ENCODE measurements around the gene MTMR12. TPM values are rescaled to one million over a fixed set of nuclear protein-coding genes. Genes with fewer than 3 reads are reported as not detected.

MTMR12 gene
- total and polyA plus RNA-seq, 11 donors: 3.4 to 28.7 (median 19.4) TPM

GRCh38 chr5:32352685-32353084 lies 39.9 kb upstream of the MTMR12 start:
- H3K27me3 ChIP-seq: no peaks in the 10 kb centered on the region
- 87 to 97% (median 91%) methylated on average over 8 of the region's 8 CpGs for WGBS, 4 donors
- no peak overlapping the region for H3K27ac ChIP-seq
- TF ChIP-seq POLR2A (IDR thresholded peaks at IDR 0.05): no peak
- TF ChIP-seq CTCF (IDR thresholded peaks at IDR 0.05): no peak
- H3K36me3 ChIP-seq: peaks cover 0 to 45% (median 37%) of the 10 kb centered on the region in 9 donors
- ATAC-seq: peak in 1 of 4 donors; percentile 55
- no peak overlapping the region for H3K4me3 ChIP-seq
- no peak for DNase-seq
- peaks cover 0 to 5% (median 0%) of the 10 kb centered on the region in 12 donors for H3K4me1 ChIP-seq
- intact Hi-C loops (cut with DNase I): no loop called here
- no peaks in the 10 kb centered on the region for H3K9me3 ChIP-seq

GRCh38 chr5:32346869-32347268 lies 34.1 kb upstream of the MTMR12 start:
- intact Hi-C loops (cut with DNase I): no loop called here
- Histone ChIP-seq H3K36me3 (no peaks in the 10 kb centered on the region), H3K9me3 (no peaks in the 10 kb centered on the region)

GRCh38 chr5:32343058-32343672 lies 30.4 kb upstream of the MTMR12 start:
- WGBS, 4 donors: 86 to 97% (median 93%) methylated on average over 2 of the region's 2 CpGs
- Histone ChIP-seq H3K4me1 (no peaks in the 10 kb centered on the region), H3K9me3 (peaks cover 0 to 31% (median 11%) of the 10 kb centered on the region in 12 donors), H3K36me3 (no peaks in the 10 kb centered on the region), H3K4me3 (no peak overlapping the region), H3K27ac (no peak overlapping the region), H3K27me3 (no peaks in the 10 kb centered on the region)
- no peak for ATAC-seq
- intact Hi-C loops (cut with DNase I): no loop called here
- no peak for DNase-seq
- TF ChIP-seq POLR2A (IDR thresholded peaks at IDR 0.05) (no peak), CTCF (IDR thresholded peaks at IDR 0.05) (no peak)

More at GRCh38 chr5:32346869-32347268, 34.1 kb upstream of the MTMR12 start:
- Histone ChIP-seq H3K4me1 (no peaks in the 10 kb centered on the region), H3K27ac (no peak overlapping the region), H3K27me3 (no peaks in the 10 kb centered on the region), H3K4me3 (no peak overlapping the region)
- DNase-seq: no peak
- no peak for ATAC-seq
- TF ChIP-seq POLR2A (IDR thresholded peaks at IDR 0.05) (no peak), CTCF (IDR thresholded peaks at IDR 0.05) (no peak)
- 71 to 99% (median 97%) methylated on average over 2 of the region's 2 CpGs for WGBS, 4 donors

- H3K4me1 ChIP-seq: no peaks in the 10 kb centered on the region
These were observed 29.9 kb upstream of the MTMR12 start for GRCh38 chr5:32342656-32343055.

More at GRCh38 chr5:32342656-32343055, 29.9 kb upstream of the MTMR12 start:
- no peak overlapping the region for H3K27ac ChIP-seq
- 60 to 88% (median 64%) methylated on average over 4 of the region's 4 CpGs for WGBS, 4 donors
- no peak overlapping the region for H3K4me3 ChIP-seq
- H3K36me3 ChIP-seq: no peaks in the 10 kb centered on the region
- DNase-seq (no peak), ATAC-seq (no peak)
- no peak for TF ChIP-seq POLR2A (IDR thresholded peaks at IDR 0.05)
- TF ChIP-seq CTCF (IDR thresholded peaks at IDR 0.05): no peak
- H3K27me3 ChIP-seq: no peaks in the 10 kb centered on the region
- intact Hi-C loops (cut with DNase I): no loop called here
- peaks cover 0 to 34% (median 12%) of the 10 kb centered on the region in 12 donors for H3K9me3 ChIP-seq
